Islet of Langerhans (tissue), 1 donor: ENCODE results near the gene CDC34.
"Not testable (repeated sequence)": the region's sequence is repeated elsewhere in the genome, so short reads cannot be mapped to it uniquely, and the experiment has no call there.

ENCODE experiments used
- FAIRE-seq: peaks from one replicate; lab custom pipeline; 2011; peaks lifted over from hg19 to GRCh38; lab: Jason Lieb, UNC

The CDC34 gene

DNA sequence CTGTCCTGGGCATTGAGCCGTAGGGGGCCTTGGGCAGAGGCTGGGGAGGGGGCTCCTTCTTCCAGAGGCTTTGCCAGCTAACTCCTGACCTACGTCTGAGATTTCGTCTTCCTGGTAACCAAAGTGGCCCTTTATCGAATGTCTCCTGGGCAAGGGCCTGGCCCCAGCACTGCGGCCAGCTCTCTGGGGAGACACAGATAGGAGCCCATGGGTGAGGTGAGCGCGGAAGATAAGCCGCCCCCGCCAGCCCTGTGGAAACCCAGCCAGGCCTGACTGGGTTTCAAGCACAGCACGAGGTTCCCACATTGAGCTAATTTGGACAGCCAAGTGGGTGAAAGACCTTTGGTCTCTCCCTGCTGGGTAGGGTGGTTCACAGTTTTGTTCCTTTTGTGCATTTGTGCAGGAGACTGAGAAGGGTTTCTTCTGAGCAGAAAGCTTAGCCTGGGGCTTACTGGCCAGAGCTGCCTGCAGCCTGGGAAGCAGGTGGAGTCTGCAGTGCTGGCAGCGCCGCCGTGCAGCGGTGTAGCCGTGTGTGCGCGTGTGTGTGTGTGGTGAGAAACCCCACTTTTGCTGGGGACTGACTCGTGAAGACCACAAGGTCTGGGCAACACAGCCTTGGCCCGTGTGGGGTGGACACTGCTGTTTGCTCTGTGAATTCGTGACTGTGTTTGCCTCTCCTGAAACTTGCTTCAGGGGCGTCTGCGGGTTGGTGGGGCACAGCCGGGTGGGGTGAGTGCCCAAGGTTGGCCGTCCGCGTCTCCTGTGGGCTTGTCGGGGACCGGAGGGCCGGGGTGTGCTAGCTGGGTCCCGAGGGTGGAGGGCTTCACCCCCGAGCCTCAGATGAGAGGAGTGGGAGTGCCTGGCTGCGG is 43.3 kb downstream of the CDC34 start:
- no peak for FAIRE-seq

- FAIRE-seq: no peak
Measured at GRCh38 chr19:575527-576506, 44.3 kb downstream of the CDC34 start.

- no peak for FAIRE-seq
Measured at GRCh38 chr19:576768-577438, 45.3 kb downstream of the CDC34 start.

DNA sequence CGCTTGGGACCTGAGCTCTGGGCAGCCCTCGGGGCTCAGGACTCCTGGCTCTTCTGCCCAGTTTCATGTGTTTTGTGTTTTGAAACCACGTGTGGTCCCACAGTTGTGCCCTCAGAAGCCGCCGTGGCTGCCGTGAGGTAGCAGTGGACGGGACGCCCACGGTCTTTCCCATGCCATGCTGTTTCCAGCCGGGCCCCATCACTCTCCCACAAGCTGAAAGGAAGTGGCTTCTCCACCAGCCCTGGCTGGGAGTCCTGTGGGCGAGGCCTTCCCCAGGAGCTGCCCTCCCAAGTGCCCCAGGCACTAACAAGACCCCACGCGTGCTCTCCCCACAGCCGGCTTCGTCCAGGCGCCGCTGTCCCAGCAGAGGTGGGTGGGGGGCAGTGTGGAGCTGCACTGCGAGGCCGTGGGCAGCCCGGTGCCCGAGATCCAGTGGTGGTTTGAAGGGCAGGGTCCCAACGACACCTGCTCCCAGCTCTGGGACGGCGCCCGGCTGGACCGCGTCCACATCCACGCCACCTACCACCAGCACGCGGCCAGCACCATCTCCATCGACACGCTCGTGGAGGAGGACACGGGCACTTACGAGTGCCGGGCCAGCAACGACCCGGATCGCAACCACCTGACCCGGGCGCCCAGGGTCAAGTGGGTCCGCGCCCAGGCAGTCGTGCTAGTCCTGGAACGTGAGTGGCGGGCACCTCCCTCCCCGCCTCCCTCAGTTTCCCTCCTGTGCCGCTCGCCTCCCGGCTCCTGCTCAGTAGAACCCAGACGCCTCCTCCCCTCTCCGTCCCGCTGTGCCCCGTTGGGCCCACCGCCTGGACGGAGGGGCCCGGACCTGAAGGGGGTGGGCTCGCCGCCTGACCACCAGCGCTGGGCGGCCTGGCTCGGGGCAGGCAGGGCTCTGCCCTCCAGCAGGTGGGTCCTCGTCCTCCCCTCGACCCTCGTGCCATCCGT is 46.2 kb downstream of the CDC34 start:
- no peak for FAIRE-seq

DNA sequence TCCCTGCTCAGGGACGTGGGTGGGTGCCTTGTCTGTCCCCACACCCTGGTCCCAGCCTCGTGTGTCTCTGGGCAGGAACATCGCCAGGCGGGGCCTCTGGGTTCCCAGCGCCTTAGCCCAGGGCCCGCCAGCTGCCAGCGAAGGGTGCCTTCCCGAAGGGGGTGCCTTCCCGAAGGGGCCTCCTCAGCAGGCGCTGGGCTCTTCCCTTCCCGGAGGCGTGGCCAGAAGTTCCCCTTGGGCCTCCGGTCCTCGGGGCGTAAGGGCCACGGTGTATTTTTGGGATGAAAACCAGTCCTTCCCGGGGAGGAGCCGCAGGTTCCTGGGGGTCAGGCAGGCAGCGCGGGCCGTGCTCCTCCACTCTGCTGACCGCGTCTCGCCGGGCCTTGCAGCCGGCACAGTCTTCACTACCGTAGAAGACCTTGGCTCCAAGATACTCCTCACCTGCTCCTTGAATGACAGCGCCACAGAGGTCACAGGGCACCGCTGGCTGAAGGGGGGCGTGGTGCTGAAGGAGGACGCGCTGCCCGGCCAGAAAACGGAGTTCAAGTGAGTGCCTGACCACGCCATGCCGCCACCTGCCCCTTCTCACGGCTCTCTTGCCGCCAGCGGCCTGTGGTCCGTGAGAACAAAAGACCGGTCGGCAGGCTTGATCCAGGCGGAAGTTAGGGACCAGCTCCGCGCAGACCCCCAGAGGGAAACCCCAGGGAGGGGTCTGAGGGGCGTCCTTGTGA is 47.7 kb downstream of the CDC34 start:
- no peak for FAIRE-seq

- no peak for FAIRE-seq
Measured at GRCh38 chr19:579842-580155, 48.2 kb downstream of the CDC34 start.

GRCh38 chr19:580274-580835 is 48.8 kb downstream of the CDC34 start:
- no peak for FAIRE-seq

DNA sequence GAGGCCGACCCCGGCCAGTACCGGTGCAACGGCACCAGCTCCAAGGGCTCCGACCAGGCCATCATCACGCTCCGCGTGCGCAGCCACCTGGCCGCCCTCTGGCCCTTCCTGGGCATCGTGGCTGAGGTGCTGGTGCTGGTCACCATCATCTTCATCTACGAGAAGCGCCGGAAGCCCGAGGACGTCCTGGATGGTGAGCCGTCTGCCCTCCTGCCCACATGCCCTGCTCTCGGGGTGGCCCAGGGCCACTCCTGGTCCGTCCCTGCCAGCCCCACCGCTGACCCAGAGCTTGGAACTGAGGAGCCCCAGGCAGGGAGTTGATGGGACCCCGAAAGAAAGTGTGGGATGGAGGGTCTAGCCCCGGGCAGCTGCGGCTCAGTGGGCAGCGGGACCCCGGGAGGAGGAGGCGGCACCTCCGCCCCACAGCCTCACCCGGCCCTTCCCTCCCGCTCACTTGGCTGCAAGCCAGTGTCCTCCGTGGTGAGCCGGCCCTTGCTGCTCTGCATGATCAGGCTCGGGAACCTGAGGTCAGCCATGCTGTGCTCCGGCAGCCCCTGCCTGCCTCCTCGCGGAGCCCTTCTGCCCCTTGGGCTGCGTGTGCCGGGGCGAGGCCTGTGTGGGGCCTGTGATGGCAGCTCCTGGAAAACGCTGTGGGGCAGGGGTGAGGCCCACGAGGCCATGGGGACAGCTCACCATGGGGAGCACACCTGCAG is 50.0 kb downstream of the CDC34 start:
- no peak for FAIRE-seq

- FAIRE-seq: no peak
Measured at GRCh38 chr19:582497-583197, 51.1 kb downstream of the CDC34 start.

- FAIRE-seq: no peak
Measured at GRCh38 chr19:583198-583967, 51.8 kb downstream of the CDC34 start.

DNA sequence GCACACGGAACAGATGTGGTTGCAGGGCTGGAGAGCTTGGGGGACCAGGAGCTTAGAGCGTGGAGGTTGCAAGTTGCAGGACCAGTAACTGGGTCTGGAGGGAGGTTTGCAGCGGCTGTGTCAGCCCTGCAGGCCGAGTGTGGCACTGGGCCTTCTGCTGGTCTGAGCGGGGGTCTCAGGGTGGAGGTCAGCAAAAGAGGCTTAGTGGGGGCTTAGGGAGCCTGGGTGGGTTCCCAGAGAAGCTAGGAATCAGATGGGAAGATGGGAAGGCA is 52.3 kb downstream of the CDC34 start:
- no peak for FAIRE-seq

DNA sequence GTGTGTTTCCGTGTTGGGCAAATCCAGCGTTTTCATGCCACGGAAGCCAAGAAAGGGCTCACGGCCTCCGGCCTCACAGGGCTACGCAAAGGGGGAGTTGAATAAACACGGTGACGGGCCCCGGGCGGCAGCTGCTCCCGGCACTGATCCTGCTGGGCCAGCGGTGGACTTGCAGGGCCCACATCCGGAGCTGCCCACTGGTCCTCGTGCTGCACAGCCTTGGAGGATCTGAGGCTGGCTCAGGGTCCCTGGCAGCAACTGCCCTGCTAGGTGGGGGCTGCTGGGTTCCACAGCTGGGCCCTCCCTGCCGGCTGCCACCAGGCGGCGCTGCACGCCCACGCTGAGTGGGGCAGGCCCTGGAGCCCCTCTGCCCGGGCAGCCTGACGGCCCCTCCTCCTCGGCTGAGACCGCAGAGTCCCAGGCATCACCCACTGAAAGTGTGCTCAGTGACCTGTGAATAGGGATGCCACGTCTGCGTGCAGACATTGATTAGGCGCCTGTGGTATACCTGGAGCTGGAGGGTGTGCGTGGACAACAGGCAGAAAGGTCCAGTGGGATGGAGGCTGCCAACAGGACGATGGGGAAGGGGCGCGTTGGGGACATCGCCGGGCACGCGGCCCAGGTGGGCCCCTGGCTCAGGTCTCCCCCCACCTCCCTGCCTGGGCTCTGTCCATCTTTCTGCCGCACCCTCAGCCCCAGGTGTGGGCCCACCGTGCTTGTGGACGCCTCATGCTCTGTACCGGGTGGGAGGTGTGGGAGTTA is 52.9 kb downstream of the CDC34 start:
- FAIRE-seq: no peak

DNA sequence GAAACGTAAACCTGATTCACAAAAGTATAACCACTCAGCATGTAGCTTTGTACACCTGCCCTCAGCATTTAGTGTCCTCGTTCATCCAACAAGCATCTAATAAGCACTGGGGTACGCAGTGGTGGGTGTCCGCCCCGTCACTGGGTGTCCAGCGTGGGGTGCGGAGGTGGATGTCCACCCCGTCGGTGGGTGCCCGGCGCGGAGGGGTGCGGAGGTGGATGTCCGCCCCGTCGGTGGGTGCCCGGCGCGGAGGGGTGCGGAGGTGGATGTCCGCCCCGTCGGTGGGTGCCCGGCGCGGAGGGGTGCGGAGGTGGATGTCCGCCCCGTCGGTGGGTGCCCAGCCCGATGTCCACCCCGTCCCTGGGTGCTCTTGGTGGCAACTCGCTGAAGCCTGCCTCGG is 53.6 kb downstream of the CDC34 start:
- not testable (repeated sequence) for FAIRE-seq

GRCh38 chr19:585551-586110 is 54.1 kb downstream of the CDC34 start:
- no peak for FAIRE-seq

DNA sequence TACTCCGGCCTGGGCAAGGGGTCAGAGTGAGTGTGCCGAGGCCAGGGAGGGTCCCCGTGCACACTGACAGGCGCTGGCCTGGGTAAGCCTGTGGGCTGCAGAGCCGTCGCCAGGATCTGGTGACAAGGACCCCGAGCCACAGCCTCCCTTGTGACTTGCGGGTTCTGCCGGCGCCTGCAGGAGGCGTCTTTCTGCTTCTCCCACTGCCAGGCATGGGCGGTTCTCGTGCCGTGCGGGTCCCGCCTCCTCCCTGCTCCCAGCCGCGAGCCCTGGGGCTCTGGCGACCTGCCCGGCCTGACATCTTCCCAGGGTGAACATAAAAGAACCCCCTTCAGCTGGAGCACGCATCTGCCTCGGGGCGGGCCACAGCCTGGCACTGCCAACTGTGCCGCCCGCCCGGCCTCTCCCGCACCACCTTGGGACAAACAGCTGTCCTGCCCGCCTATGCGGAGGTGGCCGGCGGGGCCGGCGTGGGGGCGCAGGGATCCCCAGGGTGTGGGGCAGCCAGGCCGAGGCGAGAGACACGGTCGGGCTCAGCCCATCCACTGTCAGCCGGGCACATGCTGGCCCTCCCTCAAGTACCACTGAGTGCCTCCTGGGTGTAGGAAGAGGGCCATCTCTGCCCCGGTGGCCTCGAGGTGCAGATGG is 56.7 kb downstream of the CDC34 start:
- FAIRE-seq: no peak

DNA sequence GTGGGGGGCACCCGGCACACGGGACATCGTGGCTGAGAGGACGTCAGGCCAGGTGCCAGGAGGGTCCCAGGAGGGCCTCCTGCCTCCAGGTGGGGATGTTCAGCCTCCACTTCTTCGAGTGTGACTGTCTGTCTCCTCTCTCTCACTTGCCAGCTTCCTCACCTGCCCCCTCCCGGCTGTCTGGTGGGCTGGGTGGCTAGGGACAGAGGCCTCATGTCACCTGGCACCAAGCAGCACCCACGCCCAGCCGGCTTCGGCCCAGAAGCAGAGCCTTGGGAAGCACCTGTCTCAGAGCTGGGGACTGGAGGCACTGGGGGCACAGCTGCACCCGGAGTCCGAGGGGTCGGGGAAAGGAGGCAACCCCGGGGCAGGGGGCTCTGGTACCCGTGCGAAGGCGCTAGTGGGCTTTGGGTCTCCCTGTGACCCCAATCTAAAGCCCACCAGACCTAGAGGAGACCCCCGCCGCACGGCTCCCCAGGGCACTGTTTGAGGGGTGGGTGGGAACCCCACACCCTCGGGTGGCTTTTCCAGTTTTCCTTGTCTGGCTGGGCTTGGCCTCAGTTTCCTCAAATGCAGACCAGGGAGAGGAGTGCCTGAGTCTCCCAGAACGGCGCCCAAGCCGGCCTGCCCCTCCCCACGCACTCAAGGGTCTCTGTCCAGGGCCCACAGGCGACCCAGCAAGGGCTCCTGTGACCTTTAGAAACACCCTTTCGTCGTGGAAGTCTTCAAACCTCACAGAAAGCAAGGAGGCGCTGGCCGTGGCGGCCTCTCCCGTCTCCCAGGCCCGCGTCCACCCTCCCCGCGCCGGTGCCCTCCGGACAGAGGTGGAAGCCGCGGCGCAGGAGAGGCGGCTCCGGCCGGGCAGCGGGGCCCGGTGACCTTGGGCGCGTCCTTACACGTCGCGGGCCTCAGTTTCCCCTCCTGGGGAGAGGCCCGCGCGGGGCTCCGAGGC is 57.5 kb downstream of the CDC34 start:
- no peak for FAIRE-seq
